Endothelial cell of umbilical vein (primary cell): ENCODE measurements around the gene ARHGAP22.

Experiments used
- EZH2 ChIP-seq: IDR thresholded peaks from 2 replicates; pipeline ENCODE4 v1.6.1; 2012; ENCODE audit warnings: borderline replicate concordance, low read depth, mild to moderate bottlenecking, moderate library complexity, low read length, inconsistent platforms; ENCODE audit not compliant: severe bottlenecking
- FOS ChIP-seq: IDR thresholded peaks from 2 replicates; pipeline ENCODE4 v1.6.1; 2011; ENCODE audit warnings: mild to moderate bottlenecking, low read length, moderate library complexity, borderline replicate concordance; ENCODE audit not compliant: insufficient read depth
- MAX ChIP-seq: IDR thresholded peaks from 2 replicates; pipeline ENCODE4 v1.6.1; 2011; ENCODE audit not compliant: insufficient read depth, insufficient read length
- MYC ChIP-seq: IDR thresholded peaks from one replicate; pipeline ENCODE4 v1.6.1; 2011; ENCODE audit warnings: mild to moderate bottlenecking, low read depth, low read length
- POLR2A ChIP-seq: IDR thresholded peaks from 2 replicates; pipeline ENCODE4 v1.6.1; 2012; ENCODE audit warnings: low read depth, mild to moderate bottlenecking, control low read depth, low read length
- POLR2AphosphoS5 ChIP-seq: IDR thresholded peaks from 2 replicates; pipeline ENCODE4 v1.6.1; 2012; ENCODE audit warnings: low read depth, mild to moderate bottlenecking, control low read depth, low read length, moderate library complexity; ENCODE audit not compliant: insufficient read depth
- TF ChIP-seq, protein P1 (sequence below), 2 donors: IDR thresholded peaks; 1 replicate in 1 of 2; 2 replicates in 1 of 2; pipeline ENCODE4 v1.5.1; 2011; ENCODE audit warnings: low read length in 2 of 2, mild to moderate bottlenecking in 2 of 2, moderate library complexity in 2 of 2, control low read depth in 1 of 2, inconsistent platforms in 1 of 2, low read depth in 1 of 2; ENCODE audit not compliant: insufficient read depth in 1 of 2; ENCODE audit errors: extremely low read depth in 1 of 2

- TF ChIP-seq, protein P1, sequence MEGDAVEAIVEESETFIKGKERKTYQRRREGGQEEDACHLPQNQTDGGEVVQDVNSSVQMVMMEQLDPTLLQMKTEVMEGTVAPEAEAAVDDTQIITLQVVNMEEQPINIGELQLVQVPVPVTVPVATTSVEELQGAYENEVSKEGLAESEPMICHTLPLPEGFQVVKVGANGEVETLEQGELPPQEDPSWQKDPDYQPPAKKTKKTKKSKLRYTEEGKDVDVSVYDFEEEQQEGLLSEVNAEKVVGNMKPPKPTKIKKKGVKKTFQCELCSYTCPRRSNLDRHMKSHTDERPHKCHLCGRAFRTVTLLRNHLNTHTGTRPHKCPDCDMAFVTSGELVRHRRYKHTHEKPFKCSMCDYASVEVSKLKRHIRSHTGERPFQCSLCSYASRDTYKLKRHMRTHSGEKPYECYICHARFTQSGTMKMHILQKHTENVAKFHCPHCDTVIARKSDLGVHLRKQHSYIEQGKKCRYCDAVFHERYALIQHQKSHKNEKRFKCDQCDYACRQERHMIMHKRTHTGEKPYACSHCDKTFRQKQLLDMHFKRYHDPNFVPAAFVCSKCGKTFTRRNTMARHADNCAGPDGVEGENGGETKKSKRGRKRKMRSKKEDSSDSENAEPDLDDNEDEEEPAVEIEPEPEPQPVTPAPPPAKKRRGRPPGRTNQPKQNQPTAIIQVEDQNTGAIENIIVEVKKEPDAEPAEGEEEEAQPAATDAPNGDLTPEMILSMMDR (IDR thresholded peaks at IDR 0.05; ENCODE audit: extremely low read depth in 1 of 2, insufficient read depth in 1 of 2, low read depth in 1 of 2, low read length in 2 of 2) = no peak
- TF ChIP-seq EZH2 = no peak
- TF ChIP-seq POLR2A = no peak
- no peak for TF ChIP-seq POLR2AphosphoS5
- TF ChIP-seq MYC = no peak
- no peak for TF ChIP-seq MAX
- no peak for TF ChIP-seq FOS
Measured at GRCh38 chr10:48514255-48514654, 90.6 kb downstream of the ARHGAP22 start.
